PC-3 (cell line): ENCODE results near the gene ABAT.

Experiments used
- EZH2phosphoT487 ChIP-seq: fragments of 300-600 bp; sonication (generic); IDR thresholded peaks from 2 replicates; pipeline ENCODE4 v1.6.1; 2018; ENCODE audit warnings: mild to moderate bottlenecking, antibody characterized with exemption, low read length, borderline replicate concordance
- TF ChIP-seq, protein P1 (sequence below): fragments of 300-600 bp; sonication (generic); conservative IDR thresholded peaks from 2 replicates; pipeline ENCODE4 v1.5.1; 2017; ENCODE audit warnings: antibody characterized with exemption, low read depth, mild to moderate bottlenecking, low read length

DNA sequence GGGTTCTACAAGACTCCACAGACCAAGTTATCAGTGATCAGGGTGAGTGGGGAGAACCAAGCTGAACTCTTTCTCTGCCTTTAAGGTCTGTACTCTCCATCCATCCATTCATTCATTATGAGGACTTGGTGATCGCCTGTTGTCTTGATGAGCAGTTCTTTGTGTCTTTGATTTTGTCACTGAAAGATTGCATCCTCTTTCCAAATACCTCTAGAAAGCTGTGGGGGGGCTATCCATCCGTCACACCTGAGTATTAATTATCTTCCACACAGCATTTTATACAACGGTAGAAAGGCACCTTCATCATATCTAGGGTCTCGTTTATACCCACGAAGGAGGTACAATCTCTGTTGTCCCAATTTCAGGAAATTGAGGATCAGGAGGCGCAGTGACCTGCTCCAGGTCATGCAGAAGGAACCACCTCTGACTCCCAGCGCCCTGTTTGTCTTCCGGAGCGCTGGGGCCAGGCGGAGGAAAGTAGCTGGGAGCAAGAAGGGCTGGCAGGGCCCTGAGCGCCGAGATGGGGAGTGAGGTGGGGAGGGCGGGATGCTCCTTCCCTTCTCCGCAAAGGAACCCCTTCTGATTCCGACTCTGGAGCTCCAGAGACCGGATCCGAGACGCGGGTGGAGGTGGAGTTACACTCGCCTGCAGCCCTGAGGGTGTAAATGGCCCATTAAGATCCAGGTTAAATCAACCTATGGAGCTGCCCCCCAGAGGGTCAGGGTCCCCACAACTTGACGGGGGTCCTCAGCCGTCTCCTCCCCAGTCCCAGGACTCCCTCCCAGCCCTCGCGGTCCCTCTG, 605 bp upstream of the ABAT start:
- TF ChIP-seq EZH2phosphoT487 = no peak
- TF ChIP-seq, protein P1, sequence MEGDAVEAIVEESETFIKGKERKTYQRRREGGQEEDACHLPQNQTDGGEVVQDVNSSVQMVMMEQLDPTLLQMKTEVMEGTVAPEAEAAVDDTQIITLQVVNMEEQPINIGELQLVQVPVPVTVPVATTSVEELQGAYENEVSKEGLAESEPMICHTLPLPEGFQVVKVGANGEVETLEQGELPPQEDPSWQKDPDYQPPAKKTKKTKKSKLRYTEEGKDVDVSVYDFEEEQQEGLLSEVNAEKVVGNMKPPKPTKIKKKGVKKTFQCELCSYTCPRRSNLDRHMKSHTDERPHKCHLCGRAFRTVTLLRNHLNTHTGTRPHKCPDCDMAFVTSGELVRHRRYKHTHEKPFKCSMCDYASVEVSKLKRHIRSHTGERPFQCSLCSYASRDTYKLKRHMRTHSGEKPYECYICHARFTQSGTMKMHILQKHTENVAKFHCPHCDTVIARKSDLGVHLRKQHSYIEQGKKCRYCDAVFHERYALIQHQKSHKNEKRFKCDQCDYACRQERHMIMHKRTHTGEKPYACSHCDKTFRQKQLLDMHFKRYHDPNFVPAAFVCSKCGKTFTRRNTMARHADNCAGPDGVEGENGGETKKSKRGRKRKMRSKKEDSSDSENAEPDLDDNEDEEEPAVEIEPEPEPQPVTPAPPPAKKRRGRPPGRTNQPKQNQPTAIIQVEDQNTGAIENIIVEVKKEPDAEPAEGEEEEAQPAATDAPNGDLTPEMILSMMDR = no peak
